Right lobe of liver (tissue), 6 donors: Measurements from ENCODE around the gene CNOT6. TPM values are rescaled to one million over a fixed set of nuclear protein-coding genes. Genes with fewer than 3 reads are reported as not detected.

Source experiments
- ATAC-seq, 4 donors: fragments of 200-7000 bp; cut with Tn5 transposase; one replicate each; pipeline ENCODE4 v1.9.1; 2020; ENCODE audit warnings: mild to moderate bottlenecking in 4 of 4, moderate library complexity in 4 of 4
- DNase-seq, 3 donors: peaks; one replicate each; pipeline ENCODE4 v3.0.0-alpha.2; 2020
- H3K27ac ChIP-seq, 3 donors: fragments of 200-600 bp; one replicate each; pipeline ENCODE4 v1.8.0; 2022
- H3K27me3 ChIP-seq, 2 donors: fragments of 200-600 bp; one replicate each; pipeline ENCODE4 v1.8.0; 2022
- H3K36me3 ChIP-seq, 4 donors: fragments of 200-600 bp; sonication (generic) in 1 of 4; one replicate each; pipeline versions ENCODE4 v1.5.1 to v1.8.0; 2017 to 2022; ENCODE audit warnings: control low read depth in 1 of 4
- H3K4me1 ChIP-seq, 4 donors: fragments of 200-600 bp; sonication (generic) in 1 of 4; one replicate each; pipeline versions ENCODE4 v1.5.1 to v1.8.0; 2017 to 2022; ENCODE audit warnings: control low read depth in 1 of 4
- H3K4me3 ChIP-seq, 3 donors: fragments of 200-600 bp; one replicate each; pipeline ENCODE4 v1.8.0; 2022
- H3K9me3 ChIP-seq, 4 donors: fragments of 200-600 bp; sonication (generic) in 1 of 4; one replicate each; pipeline versions ENCODE4 v1.5.1 to v1.8.0; 2017 to 2022; ENCODE audit warnings: control low read depth in 1 of 4
- POLR2A ChIP-seq: fragments of 450-650 bp; IDR thresholded peaks from one replicate; pipeline ENCODE4 v1.6.1; 2017; ENCODE audit warnings: antibody characterized with exemption, mild to moderate bottlenecking
- WGBS: methylation state at CpG from one replicate; pipeline ENCODE4 v1.1.6; 2018; ENCODE audit warnings: low coverage, low lambda C conversion rate; ENCODE audit not compliant: insufficient coverage; ENCODE audit errors: missing lambda C conversion rate; 5-methylcytosine and 5-hydroxymethylcytosine counted together
- intact Hi-C, 2 donors: fragments of 100-400 bp; cut with DNase I; formaldehyde crosslinking; loops; one replicate each; pipeline versions ENCODE4 v1.11.2 to v1.14.1; 2022
- total RNA-seq, 6 experiments: library from RNA; depleted of rRNA in 2 of 6; stranded (reverse); fragments of >200 nt in 2 of 6; fragmentation: NEBNext Ultra II Directional in 3 of 6; extraction: Animal tissue kit (Norgen Biotek cat#: 25700) in 3 of 6; gene quantifications; one replicate each; pipeline versions ENCODE4 v1.1.0 to v1.2.4, GENCODE V29; 2016 to 2023
- TF ChIP-seq, protein P1 (sequence below), 4 donors: fragments of 200-600 bp in 3 of 4; fragments of 450-650 bp in 1 of 4; IDR thresholded peaks; one replicate each; pipeline versions ENCODE4 v1.5.1 to v1.8.0; 2016 to 2022; ENCODE audit warnings: antibody characterized with exemption in 4 of 4, mild to moderate bottlenecking in 2 of 4
- donor health status: DM: no; HTN: yes; CAD: no.
- donor health status: DM: no; HTN: no; CAD: no.
- donor health status: DM: no; HTN: no; CAD: no.
- donor health status: DM: no; HTN: yes; CAD: no.
- donor health status: DM: no; HTN: yes; CAD: no.

Gene CNOT6
- total RNA-seq, 6 experiments from 2014 or later, result 4.8 to 8.8 (median 5.3) TPM

DNA sequence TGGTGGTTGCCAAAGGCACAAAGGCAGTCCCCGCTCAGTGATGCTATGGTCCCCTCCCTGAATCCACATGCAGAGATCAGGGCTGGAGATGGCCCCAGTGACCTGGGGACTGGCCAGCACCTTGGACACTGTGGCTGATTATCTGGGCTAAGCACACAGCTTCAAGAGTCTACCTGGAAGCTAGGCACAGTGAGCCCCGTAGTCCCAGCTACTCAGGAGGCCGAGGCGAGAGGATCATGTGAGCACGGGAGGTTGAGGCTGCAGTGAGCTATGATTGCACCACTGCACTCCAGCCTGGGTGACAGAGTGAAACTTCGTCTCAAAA is 105.4 kb downstream of the CNOT6 start:
- TF ChIP-seq, protein P1, sequence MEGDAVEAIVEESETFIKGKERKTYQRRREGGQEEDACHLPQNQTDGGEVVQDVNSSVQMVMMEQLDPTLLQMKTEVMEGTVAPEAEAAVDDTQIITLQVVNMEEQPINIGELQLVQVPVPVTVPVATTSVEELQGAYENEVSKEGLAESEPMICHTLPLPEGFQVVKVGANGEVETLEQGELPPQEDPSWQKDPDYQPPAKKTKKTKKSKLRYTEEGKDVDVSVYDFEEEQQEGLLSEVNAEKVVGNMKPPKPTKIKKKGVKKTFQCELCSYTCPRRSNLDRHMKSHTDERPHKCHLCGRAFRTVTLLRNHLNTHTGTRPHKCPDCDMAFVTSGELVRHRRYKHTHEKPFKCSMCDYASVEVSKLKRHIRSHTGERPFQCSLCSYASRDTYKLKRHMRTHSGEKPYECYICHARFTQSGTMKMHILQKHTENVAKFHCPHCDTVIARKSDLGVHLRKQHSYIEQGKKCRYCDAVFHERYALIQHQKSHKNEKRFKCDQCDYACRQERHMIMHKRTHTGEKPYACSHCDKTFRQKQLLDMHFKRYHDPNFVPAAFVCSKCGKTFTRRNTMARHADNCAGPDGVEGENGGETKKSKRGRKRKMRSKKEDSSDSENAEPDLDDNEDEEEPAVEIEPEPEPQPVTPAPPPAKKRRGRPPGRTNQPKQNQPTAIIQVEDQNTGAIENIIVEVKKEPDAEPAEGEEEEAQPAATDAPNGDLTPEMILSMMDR (IDR thresholded peaks at IDR 0.05), result no peak
- TF ChIP-seq POLR2A, result no peak
- 86% methylated on average over 4 of the region's 6 CpGs for WGBS
- intact Hi-C loops, result no loop called here

DNA sequence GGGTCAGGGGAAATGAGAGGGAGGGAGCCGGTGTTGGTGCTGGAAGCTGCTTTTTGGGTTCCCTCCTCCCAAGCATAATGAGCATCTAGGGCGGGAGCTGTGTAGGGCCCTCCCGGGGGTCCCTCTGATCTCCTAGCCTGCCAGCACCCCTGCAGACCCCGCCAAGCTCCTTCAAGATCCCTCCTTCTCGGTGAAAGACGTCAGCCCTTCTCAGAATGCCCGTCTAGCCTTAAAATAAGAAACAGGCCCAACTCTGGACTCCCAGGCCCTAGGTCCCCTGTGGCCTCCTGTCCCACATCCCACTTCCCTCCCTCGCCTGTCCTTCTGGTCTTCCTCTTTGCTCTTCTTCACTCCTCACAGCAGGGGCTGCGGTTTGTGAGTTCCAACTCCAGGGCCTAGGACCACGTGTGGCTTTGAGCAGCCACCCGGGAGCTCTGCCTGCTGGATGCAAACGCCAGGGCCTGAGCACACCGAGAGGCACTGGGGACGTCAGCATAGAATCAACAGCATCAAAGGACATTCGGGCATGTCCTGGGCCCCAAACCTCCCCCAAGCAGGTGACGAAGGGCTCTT is 105.9 kb downstream of the CNOT6 start:
- ATAC-seq (no peak), DNase-seq (no peak)
- H3K27me3 ChIP-seq, result no peaks in the 10 kb centered on the region
- H3K27ac ChIP-seq, result no peak overlapping the region
- intact Hi-C loops, result no loop called here
- TF ChIP-seq, protein P1 (IDR thresholded peaks at IDR 0.05), result no peak
- no peak for TF ChIP-seq POLR2A
- WGBS, result 48% methylated on average over 3 of the region's 16 CpGs
- H3K9me3 ChIP-seq, result no peaks in the 10 kb centered on the region
- H3K36me3 ChIP-seq, result no peaks in the 10 kb centered on the region
- peaks cover 0 to 5% (median 2%) of the 10 kb centered on the region in 4 donors for H3K4me1 ChIP-seq
- H3K4me3 ChIP-seq, result no peak overlapping the region

More for the DNA sequence above, 105.4 kb downstream of the CNOT6 start:
- ATAC-seq (no peak), DNase-seq (no peak)
- no peak overlapping the region for H3K27ac ChIP-seq
- H3K4me1 ChIP-seq, result peaks cover 0 to 5% (median 2%) of the 10 kb centered on the region in 4 donors
- no peaks in the 10 kb centered on the region for H3K27me3 ChIP-seq
- H3K4me3 ChIP-seq, result no peak overlapping the region
- H3K36me3 ChIP-seq, result no peaks in the 10 kb centered on the region
- H3K9me3 ChIP-seq, result no peaks in the 10 kb centered on the region

DNA sequence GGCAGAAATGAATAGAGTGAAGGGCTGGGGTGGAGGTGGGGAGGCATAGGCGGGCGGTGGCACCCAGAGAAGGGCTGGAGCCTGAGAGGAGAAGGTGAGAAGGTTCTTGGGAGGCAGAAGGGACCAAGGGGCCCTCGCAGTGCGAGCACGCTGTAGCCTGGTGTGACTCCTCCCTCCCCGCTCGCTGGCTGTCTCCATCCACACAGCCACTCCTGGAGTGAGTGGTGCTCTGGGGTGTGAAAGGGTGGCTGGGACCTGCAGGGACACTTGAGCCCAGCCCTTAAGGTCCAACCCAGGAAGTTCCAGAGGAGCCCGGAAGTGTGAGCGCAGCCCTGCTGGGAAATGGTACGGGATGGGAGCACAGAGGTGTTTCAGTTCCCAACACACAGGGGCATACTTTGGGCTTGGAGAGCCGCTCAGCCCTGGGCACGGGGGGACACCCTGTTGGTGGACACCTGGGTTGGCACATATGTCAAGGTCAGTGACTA is 106.4 kb downstream of the CNOT6 start:
- TF ChIP-seq, protein P1 (IDR thresholded peaks at IDR 0.05), result no peak
- TF ChIP-seq POLR2A, result no peak
- Histone ChIP-seq H3K27me3 (no peaks in the 10 kb centered on the region), H3K4me3 (no peak overlapping the region), H3K36me3 (no peaks in the 10 kb centered on the region), H3K27ac (no peak overlapping the region), H3K4me1 (peaks cover 0 to 2% (median 0%) of the 10 kb centered on the region in 4 donors), H3K9me3 (no peaks in the 10 kb centered on the region)
- intact Hi-C loops, result no loop called here
- DNase-seq (peak in 1 of 3 donors; percentile 33), ATAC-seq (peak in 1 of 4 donors; percentile 14)
- no CpG with 5 or more reads among the region's 12 CpGs for WGBS

DNA sequence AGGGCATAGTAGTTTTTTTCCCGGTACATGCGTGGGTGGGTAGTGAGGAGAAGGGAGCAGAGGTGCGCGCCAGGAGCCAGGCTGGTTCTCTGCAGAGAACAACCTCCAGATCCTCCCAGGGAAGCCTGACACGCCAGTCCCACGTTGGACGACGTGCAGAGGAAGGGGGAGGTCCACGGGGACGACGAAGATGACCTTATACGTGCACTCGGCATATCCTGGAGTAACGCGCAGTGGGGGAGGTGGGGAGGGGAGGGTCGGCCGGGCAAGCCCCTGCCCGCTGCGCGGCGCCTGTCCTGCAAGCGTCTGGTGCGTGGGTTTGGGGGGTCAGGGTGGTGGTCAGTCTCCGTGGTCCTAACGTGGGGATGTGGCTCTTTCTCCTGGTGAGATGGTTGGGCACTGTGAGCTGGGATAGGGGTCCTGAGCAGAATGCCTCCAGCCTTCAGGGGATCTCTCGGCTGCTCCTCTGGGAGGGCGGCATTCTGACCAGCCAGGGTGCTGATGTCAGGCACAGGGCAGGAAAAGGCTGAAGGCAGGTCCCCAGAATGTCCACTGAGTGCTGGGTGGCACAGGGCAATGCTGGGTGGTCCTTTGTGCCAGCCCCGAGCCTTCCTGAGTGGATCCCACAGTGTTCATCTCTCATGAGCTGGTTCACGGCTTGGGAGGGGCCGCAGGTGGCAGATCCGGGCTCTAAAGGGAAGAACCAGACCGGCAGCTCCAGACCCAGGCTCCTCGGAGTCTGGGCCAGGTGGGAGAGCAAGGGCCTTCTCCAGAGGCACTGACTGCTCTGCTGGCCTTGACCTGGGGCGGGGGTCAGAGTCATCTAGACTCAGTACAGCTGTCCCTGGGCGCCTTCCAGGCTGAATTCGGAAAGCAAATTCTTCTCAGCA is 107.7 kb downstream of the CNOT6 start:
- no peak overlapping the region for H3K27ac ChIP-seq
- H3K27me3 ChIP-seq, result no peaks in the 10 kb centered on the region
- no peaks in the 10 kb centered on the region for H3K9me3 ChIP-seq
- ATAC-seq, result no peak
- H3K4me1 ChIP-seq, result no peaks in the 10 kb centered on the region
- DNase-seq, result peak in 2 of 3 donors; percentile 37 to 49
- no peak overlapping the region for H3K4me3 ChIP-seq
- 72% methylated on average over 17 of the region's 36 CpGs for WGBS
- intact Hi-C loops, result no loop called here
- no peaks in the 10 kb centered on the region for H3K36me3 ChIP-seq
- TF ChIP-seq POLR2A, result no peak
- TF ChIP-seq, protein P1 (IDR thresholded peaks at IDR 0.05), result no peak
